Omental fat pad (tissue), 4 donors: ENCODE measurements around the gene PAMR1. TPM values are rescaled to one million over a fixed set of nuclear protein-coding genes. Genes with fewer than 3 reads are reported as not detected.

Experiments
- ATAC-seq: fragments of 150-250 bp; one replicate; pipeline ENCODE4 v1.9.1; 2016; ENCODE audit warnings: mild to moderate bottlenecking, moderate library complexity; ENCODE audit not compliant: low FRiP score
- DNase-seq: peaks from one replicate; pipeline ENCODE4 v3.0.0-alpha.2; 2019; ENCODE audit warnings: low spot score
- total RNA-seq, 4 donors: library from RNA; depleted of rRNA; stranded (reverse); fragments of >200 nt; gene quantifications; one replicate each; pipeline ENCODE4 v1.1.0, GENCODE V29; 2016
- TF ChIP-seq, protein P1 (sequence below), 3 donors: fragments of 450-650 bp; IDR thresholded peaks; one replicate each; pipeline ENCODE4 v1.5.1; 2016 to 2017; ENCODE audit warnings: antibody characterized with exemption in 3 of 3, mild to moderate bottlenecking in 3 of 3, moderate library complexity in 2 of 3

Gene PAMR1
- total RNA-seq, 4 donors from 2014 or later, result 7.0 to 34.3 (median 23.0) TPM

- TF ChIP-seq, protein P1, sequence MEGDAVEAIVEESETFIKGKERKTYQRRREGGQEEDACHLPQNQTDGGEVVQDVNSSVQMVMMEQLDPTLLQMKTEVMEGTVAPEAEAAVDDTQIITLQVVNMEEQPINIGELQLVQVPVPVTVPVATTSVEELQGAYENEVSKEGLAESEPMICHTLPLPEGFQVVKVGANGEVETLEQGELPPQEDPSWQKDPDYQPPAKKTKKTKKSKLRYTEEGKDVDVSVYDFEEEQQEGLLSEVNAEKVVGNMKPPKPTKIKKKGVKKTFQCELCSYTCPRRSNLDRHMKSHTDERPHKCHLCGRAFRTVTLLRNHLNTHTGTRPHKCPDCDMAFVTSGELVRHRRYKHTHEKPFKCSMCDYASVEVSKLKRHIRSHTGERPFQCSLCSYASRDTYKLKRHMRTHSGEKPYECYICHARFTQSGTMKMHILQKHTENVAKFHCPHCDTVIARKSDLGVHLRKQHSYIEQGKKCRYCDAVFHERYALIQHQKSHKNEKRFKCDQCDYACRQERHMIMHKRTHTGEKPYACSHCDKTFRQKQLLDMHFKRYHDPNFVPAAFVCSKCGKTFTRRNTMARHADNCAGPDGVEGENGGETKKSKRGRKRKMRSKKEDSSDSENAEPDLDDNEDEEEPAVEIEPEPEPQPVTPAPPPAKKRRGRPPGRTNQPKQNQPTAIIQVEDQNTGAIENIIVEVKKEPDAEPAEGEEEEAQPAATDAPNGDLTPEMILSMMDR (IDR thresholded peaks at IDR 0.05), result no peak
- ATAC-seq, result no peak
- DNase-seq, result no peak
Observed at GRCh38 chr11:35501776-35502175, 23.6 kb downstream of the PAMR1 start.

DNA sequence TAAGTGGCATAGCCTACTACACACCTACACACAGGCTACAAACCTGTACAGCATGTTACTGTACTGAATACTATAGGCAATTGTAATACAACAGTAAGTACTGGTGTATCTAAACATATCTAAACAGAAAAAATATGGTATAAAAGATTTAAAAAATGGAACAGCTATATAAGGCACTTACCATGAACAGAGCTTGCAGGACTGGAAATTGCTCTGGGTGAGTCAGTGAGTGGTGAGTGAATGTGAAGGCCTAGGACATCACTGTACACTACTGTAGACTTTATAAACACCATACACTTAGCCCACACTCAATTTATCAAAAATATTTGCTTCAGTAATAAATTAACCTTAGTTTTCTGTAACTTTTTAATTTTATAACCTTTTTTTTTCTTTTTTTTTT, 24.7 kb downstream of the PAMR1 start:
- no peak for DNase-seq
- TF ChIP-seq, protein P1 (IDR thresholded peaks at IDR 0.05), result no peak
- ATAC-seq, result no peak

GRCh38 chr11:35496416-35496815, 29.0 kb downstream of the PAMR1 start:
- DNase-seq, result no peak
- TF ChIP-seq, protein P1 (IDR thresholded peaks at IDR 0.05), result no peak
- no peak for ATAC-seq

DNA sequence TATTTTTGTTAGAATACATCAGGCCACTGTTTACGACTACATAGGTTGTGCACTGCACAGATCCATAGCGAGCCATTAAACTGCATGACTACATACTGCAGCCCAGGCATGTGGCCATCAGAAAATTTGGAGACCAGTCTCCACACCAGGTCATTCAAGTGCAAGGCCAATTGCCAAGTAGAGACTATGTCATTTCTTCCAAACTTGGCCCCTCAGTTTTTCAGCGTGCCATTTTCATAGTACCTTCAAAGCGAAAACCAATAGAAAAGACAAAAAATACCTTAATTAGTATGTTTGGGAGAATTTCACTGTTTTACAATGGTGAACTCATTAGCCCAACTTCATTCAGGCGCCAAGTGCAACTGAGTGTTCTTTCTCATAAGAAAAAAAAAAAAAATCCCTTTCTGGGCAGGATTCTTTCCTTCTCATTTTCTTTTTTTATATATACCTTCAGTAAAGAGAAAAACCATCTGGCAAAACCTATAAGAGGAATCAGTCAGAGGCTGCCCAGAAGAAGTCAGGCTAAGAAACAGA, 30.4 kb downstream of the PAMR1 start:
- TF ChIP-seq, protein P1 (IDR thresholded peaks at IDR 0.05), result no peak
- ATAC-seq (no peak), DNase-seq (no peak)

GRCh38 chr11:35491231-35491871, 34.1 kb downstream of the PAMR1 start:
- TF ChIP-seq, protein P1 (IDR thresholded peaks at IDR 0.05), result no peak
- DNase-seq (no peak), ATAC-seq (no peak)

GRCh38 chr11:35488117-35488516, 37.3 kb downstream of the PAMR1 start:
- TF ChIP-seq, protein P1 (IDR thresholded peaks at IDR 0.05), result no peak
- DNase-seq (no peak), ATAC-seq (no peak)

DNA sequence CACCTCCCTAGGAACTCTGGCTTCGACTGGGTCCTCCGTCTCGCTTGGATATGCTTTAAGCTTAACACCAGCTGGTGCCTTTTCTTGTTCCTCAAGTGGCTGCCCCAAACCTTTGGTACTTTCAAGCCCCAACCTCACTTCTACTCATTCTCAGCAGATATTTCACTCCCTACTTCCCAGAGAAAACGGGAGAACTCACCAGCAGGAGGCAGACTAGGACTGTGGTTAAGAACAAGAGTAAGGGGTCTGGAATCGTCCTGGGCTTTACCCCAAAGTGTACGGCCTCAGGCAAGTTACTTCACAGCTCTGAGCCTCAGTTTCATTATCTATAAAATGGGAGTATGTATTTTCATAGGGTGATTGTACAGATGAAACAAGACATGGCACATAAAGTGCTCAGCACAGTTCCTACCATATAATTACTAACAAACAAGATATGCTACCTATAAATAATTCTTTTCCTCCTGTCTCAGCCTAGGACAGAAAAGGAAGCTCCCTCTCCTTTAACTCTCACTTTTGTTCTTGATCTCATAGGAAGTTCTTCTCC, 37.8 kb downstream of the PAMR1 start:
- ATAC-seq (no peak), DNase-seq (peak; percentile 39)
- TF ChIP-seq, protein P1 (IDR thresholded peaks at IDR 0.05), result no peak
